Stimulated activated naive CD4-positive, alpha-beta T cell treated with Interleukin-2 at 50 U/mL for 16 hours (primary cell): ENCODE results near the gene TRAPPC10.

Experiments used
- DNase-seq: peaks from one replicate; lab custom pipeline; 2025; lab: John Stamatoyannopoulos, UW

TRAPPC10 gene, protein sequence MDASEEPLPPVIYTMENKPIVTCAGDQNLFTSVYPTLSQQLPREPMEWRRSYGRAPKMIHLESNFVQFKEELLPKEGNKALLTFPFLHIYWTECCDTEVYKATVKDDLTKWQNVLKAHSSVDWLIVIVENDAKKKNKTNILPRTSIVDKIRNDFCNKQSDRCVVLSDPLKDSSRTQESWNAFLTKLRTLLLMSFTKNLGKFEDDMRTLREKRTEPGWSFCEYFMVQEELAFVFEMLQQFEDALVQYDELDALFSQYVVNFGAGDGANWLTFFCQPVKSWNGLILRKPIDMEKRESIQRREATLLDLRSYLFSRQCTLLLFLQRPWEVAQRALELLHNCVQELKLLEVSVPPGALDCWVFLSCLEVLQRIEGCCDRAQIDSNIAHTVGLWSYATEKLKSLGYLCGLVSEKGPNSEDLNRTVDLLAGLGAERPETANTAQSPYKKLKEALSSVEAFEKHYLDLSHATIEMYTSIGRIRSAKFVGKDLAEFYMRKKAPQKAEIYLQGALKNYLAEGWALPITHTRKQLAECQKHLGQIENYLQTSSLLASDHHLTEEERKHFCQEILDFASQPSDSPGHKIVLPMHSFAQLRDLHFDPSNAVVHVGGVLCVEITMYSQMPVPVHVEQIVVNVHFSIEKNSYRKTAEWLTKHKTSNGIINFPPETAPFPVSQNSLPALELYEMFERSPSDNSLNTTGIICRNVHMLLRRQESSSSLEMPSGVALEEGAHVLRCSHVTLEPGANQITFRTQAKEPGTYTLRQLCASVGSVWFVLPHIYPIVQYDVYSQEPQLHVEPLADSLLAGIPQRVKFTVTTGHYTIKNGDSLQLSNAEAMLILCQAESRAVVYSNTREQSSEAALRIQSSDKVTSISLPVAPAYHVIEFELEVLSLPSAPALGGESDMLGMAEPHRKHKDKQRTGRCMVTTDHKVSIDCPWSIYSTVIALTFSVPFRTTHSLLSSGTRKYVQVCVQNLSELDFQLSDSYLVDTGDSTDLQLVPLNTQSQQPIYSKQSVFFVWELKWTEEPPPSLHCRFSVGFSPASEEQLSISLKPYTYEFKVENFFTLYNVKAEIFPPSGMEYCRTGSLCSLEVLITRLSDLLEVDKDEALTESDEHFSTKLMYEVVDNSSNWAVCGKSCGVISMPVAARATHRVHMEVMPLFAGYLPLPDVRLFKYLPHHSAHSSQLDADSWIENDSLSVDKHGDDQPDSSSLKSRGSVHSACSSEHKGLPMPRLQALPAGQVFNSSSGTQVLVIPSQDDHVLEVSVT

DNA sequence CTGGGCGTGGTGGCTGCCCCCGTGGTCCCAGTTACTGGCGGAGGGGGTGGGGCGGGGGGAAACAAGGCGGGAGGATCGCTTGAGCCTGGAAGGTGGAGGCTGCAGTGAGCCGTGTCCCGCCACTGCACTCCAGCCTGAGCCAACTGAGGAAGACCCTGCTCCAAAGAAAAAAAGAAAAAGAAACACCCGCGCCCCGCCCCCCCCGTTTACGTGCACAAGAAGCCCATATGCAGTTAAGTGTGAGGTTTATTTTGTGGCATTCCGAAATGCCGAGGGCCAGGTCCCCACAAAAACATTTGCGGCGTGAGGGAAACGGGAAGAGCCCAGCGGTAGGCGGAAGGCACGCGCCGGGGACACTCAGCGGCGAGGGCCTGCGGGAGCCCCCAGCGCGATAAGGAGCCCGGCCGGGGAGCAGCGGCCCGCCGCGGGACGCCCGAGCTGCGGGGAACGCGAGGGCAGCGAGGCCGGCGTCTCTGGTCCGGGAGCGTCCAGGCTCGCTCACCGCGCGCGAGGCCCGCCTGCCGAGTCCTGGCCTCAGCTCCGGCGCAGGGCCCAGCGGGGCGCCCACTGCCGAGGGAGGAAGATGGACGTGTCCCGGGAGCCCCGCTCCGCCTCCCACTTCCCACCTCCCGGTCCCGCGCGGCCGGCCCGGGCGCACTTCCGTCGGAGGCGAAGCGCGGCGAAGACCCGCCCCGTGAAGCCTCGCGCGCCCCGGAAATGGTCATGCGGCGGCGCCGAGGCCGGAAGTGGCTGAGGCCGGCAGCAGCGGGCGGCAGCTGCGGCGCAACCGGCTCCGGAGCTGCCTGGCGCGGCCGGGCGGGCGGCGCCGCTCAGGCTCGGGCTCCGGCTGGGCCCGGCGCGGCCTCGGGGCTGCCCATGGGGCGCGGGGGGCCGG lies at the start of gene TRAPPC10:
Gene TRAPPC10, plus strand, starts transcription at position 731 of the 895 bp plus-strand sequence. CDS start 185 bp downstream, outside the sequence.
- DNase-seq = peak; percentile 80

DNA sequence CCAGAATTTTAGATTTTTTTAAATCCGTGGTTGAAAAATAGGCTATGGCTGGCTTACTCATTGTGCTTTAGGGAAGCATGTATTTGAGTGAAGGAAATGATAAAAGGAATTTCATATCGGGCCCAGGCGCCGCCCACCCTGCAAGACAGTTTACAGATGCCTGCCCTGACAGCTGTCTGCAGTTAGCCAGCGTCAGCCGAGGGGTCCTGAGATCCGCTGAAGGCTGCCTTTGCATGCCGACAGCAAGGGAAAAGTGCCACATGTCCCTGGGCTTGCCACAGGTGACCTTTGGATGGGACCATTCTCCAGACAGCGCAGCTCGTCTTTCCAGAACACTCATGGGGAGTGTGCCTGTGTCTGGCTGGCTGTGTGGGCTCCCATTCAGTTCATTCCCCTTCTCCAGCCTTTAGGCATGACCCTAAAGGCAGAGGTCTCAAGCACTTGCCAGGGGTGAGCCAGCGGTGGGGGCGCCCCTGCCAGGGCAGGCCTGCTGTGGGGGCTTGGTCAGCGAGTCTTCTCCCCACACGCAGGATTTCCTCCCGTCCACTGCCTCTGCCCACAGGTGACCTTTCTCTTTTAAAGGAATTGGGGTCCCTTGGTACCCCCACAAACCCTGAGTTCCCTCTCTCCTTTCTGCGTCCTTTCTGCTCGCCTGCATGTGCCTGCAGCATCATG lies 46.1 kb upstream of the TRAPPC10 start:
- no peak for DNase-seq

DNA sequence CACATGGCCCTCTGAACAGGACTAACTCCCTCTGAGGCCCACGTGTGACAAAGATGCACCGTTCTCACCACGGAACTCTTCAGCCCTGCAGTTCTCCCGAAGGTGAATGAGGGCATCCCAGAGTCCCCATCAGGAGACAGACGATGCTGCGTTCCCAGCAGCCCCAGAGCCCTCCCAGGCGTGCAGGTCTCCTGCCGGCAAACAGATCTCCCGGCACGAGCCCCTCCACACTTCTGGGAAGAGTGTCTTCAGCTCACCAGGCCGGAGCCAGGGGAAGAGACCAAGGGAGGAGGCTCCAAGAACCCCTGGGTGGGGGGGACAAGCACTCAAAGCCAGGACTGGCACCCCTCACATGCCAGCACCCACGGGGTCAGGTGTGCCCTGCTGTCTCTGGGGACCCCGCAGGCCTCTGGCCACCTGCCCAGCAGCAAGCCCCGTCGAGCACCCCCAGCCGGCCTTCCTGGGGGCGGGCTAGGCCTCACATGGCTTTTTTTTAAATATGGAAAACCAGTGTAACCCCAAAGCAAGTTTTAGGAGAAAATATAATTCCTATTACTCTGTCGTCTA lies 45.1 kb upstream of the TRAPPC10 start:
- DNase-seq = no peak

DNA sequence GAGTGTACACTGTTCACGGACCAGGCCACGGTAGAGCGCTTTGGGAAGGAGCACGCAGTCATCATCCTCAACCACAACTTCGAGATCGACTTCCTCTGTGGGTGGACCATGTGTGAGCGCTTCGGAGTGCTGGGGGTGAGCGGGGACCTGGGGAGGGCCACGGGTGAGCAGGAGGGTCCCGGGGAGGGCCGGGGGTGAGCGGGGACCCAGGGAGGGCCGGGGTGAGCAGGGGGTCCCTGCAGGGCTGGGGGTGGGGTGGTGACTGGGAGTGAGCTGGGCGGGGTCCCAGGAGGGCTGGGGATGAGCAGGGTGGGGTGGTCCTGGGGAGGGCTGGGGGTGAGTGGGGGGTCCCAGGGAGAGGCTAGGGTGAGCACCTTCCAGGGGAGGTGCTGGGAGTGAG lies 44.1 kb upstream of the TRAPPC10 start:
- no peak for DNase-seq

DNA sequence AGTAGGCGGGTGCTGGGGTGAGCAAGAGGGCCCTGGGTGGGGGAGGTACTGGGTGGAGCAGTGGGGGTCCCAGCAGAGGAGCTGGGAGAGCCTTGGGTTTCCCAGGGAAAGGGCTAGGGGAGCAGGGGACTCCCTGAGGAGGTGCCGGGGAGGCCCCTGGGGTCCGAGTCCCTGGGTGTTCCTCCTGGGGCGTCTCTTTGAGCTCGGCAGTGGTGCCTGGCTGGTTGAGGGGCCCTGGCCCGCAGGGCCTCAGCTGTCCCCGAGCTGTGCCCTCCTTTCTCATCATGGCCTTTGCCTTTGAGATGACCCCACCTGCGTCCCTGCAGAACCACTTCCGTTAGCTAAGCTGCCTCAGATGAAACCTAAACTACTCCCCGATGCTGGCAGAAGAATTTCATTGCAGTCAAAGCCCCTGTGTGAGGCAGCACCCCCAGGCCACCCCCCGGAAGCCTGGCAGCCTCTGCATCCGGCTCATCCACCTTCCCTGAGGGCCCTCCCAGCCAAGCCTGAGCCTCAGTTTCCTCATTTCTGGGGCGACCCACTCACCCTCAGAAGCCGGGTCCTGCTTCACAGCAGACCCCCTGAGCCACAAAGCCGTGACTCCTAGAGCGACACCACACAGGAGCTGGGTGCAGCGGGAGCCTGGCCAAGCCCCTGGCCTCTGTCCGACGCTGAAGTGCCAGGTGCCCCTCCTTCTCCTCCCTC lies 43.5 kb upstream of the TRAPPC10 start:
- no peak for DNase-seq

DNA sequence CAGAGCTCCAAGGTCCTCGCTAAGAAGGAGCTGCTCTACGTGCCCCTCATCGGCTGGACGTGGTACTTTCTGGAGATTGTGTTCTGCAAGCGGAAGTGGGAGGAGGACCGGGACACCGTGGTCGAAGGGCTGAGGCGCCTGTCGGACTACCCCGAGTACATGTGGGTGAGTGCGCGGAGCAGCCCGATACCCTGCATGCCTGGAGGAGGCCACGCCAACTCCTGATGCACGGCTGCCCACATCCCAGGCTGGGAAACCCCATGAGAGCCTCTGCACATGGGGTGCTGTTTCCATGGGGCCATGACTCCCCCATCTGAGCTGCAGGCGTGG lies 43.0 kb upstream of the TRAPPC10 start:
- DNase-seq = no peak

DNA sequence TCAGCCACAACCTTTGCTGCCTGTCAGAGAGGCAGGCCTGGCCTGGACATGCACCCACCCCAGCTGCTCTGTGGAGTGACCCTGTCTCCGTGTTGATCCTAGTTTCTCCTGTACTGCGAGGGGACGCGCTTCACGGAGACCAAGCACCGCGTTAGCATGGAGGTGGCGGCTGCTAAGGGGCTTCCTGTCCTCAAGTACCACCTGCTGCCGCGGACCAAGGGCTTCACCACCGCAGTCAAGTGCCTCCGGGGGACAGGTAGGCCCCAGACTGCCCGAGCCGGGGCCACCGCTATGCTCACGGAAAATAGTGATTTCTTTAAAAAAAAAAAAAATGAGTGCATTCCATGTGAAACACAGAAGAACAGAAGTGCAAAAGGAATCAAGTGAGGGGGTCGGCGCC lies 41.6 kb upstream of the TRAPPC10 start:
- no peak for DNase-seq

DNA sequence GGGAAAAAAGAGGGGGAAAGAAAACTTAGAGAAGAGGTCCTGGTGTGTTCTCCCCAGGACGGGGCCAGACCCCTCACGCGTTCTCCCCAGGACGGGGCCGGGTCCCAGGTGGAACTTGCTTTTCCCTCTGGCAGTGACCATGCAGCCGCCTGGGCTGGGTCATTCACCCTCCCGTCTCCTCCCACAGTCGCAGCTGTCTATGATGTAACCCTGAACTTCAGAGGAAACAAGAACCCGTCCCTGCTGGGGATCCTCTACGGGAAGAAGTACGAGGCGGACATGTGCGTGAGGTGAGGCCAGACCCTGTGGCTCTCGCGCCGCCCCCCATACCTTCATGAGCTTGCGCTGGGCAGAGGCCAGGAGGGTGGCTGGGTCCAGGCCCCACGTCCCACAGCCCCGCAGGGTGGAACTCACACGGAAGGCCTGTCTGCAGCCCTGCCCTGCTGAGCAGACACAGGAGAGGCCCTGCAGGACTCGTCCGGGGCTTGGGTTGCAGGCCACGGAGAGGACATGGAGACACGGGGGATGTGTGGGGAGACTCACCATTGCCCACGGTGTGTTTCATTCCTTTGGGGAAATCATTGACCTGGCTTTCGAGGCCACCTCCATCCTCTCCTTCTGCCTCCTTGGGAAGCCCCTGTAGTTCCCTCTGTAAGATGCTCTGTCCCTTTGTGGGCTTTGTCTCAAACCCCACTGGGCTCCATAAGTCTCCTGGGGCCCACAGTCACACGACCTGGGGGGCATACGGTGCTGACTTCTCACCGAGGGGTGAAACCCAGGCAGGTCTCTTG lies 40.7 kb upstream of the TRAPPC10 start:
- DNase-seq = no peak

DNA sequence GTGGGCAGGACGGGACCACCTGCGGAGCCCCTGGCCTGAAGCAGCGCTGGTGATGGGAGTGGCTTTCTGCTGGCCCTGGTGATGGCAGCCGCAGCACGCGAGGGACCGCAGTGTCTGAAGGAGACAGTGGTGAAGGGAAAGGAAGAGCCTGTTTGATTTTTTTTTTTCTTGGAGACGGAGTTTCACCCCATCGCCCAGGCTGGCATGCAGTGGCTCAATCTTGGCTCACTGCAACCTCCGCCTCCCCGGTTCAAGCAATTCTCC lies 40.2 kb upstream of the TRAPPC10 start:
- no peak for DNase-seq

DNA sequence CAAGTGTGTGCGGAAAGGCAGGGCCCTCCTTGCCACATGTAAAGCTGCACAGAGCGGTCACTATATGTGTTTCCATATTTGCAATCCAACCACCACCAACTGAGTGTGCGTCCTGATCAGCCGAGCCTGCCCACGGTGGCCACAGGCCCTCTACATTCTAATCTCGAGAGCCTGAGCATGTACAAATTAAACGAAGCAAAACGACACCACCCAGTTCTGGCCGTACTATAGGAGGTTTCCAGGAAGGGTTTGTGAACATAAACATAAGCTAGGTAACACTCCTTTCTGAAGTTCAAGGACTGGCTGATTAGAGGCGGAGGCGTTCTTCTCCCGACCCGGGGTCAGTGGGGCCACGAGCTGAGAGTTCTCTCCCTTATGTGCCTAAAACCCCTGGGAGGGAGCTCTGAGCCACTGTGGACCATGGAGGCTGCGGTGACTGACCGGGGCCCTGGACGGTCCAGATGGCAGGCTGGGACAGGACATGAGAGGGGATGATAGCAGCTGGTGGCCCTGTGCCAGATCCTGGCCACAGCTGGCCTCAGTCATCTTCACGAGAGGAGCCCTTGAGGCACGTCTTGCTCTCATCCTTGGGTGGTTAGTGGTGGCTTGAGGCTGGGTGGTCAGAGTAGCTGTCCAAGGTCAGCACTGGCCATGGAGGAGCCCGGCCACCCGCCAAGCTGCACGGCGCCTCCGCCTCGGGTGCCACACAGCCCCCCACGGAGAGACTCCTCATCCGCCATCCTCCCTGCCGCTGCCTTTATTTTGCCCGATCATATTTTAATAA lies 39.1 kb upstream of the TRAPPC10 start:
- no peak for DNase-seq

DNA sequence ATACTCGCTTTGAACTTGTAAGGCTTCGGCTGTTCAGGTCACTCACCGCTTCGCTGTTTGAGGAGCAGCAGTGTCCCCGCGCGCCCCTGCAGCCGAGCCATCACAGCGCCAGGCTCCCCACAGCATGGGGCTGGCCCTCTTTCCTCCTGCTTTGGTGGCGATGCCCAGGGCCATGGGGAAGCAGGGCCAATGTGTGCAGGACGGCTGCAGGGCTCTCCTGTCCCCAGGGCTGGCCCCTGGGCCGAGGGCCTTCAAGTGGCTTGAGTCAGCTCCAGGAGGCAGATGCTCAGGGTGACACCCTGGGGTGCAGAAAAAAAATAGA lies 38.5 kb upstream of the TRAPPC10 start:
- DNase-seq = no peak

DNA sequence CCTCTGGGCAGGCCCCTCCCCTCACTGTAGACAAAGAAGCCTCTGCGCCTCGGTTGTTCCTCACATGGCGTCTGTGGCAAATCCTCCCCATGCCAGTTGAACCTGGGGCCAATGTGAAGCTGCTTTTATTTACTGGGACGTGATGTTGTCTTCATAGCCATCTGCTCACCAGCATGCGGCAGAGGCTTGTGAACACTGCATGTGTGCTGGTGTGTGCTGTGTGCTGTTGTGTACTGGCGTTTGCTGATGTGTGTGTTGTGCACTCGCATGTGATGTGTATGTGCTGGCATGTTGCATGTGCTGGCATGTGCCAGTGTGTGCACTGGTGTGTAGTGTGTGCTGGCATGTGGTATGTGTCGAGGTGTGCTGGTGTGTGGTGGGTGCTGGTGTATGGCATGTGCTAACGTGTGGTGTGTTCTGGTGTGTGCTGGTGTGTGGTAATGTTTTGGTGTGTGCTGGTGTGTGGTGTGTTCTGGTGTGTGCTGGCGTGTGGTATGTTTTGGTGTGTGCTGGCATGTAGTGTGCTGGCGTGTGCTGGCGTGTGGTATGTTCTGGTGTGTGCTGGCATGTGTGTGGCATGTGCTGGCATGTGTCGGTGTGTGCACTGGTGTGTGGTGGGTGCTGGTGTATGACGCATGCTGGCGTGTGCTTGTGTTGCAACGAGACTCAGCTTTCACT lies 37.2 kb upstream of the TRAPPC10 start:
- DNase-seq = no peak

DNA sequence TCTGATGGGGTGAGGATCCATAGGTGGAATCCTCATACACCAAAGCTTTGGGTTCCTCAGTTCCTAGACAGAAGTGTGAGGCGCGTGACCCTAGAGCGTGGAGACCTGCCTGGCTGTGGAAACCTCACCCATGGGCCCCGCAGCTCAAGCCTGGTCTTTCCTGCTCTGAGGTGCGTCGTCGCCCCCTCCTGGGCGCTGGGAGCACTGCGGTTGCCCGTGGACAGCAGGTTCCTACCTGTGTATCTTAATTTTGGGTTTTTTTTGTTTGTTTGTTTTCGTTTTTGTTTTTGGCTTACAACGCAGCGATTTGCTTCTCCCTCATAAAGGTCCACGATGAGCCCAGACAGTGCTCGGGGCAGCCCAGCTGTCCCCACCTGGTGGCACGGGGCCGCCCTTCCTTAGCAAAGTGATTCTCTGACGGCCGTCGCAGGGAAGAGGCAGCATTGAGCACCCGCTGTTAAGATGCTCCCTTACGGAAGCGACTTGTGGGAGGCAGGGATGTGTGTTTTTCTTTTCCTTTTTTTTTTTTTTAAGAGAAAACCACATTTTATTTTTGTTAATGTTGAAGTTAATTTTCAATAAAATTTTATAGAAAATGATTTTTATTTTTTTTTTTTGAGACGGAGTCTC lies 36.5 kb upstream of the TRAPPC10 start:
- DNase-seq = peak; percentile 65

DNA sequence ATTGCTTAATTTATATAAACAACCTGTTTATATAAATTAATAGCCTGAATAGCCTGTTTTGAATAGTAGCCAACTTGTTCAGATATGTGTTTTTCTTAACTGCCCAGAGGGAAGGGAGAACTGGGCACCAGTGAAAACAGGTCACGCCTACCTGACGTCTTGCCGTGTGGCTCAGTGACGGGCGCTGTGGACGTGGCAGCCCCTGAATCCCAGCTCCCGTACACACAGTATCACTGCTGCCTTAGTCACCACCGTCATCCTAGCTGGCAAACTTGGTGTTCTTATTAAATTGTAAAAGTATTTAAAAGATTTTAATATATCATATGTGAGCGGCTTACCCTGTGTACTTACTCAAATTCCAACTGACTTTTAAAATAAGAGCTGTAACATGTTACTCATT lies 35.4 kb upstream of the TRAPPC10 start:
- no peak for DNase-seq

DNA sequence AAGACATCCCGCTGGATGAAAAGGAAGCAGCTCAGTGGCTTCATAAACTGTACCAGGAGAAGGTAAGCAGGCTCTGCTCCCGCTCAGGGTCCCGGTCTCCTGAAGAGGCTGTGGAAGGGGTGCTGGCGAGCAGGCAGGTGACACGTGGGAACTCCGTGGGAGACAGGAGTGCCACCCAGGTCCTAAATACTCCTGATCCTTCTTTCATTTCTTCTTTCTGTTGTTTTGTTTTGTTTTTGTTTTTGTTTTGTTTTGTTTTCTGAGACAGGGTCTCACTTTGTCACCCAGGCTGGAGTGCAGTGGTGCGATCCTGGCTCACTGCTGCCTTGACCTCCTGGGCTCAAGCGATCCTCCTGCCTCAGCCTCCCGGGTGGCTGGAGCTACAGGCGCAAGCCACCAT lies 34.0 kb upstream of the TRAPPC10 start:
- no peak for DNase-seq

DNA sequence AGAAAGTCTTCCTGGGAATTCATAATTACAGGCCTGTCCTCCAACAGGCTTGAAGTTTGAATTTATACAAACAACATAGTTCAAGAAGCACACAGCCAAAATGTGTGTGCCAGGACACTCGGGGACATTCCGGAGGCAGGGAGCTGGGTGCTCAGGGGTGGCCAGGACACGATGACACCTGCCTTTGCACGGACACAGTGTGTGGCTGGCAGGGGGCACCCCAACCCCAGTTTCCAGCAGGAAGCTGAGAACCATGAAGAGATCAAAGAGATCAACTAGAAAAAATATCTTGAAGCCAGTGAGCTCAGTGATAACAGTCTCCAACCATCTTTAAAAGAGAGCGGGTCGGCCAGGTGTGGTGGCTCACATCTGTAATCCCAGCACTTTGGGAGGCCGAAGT lies 32.5 kb upstream of the TRAPPC10 start:
- DNase-seq = no peak

DNA sequence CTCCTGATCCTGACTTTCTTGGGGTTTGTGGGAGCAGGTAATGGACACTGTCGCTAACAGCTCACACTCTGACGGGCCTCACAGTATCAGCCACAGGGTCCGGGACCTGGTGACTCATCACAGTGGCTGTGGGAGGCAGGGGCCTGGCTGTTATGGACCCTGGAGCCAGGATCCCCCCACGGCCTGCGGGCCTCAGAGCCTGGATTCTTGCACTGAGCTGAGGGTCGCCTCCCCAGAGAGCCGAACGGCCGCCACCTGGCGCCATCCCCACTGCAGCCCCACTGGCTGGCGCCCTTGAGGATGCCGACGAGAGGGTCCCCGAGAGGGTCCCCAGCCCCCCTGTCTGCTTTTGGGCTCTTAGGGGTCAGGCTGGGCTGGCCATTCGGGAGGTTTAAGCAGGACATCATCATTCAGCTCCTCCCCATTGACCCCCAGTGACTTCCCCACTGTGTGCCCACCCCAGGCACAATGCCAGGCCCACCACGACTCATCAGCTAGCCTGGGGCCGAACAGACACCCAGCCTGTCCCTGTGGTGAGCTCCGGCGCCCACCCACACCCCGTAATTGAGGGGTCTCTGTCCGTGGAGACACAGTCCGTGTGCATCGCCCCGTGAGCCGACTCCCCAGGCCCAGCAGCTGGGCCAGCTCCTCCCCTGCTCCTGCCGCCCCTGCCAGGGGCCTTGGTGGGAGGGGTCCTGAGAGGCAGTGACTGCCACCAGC lies 30.8 kb upstream of the TRAPPC10 start:
- DNase-seq = no peak
